Right lobe of liver (tissue), 6 donors: ENCODE results near the gene EXOC4. TPM values are rescaled to one million over a fixed set of nuclear protein-coding genes. Genes with fewer than 3 reads are reported as not detected.

Experiments used
- ATAC-seq, 4 donors: fragments of 200-7000 bp; cut with Tn5 transposase; one replicate each; pipeline ENCODE4 v1.9.1; 2020; ENCODE audit warnings: mild to moderate bottlenecking in 4 of 4, moderate library complexity in 4 of 4
- DNase-seq, 3 donors: peaks; one replicate each; pipeline ENCODE4 v3.0.0-alpha.2; 2020
- H3K27ac ChIP-seq, 3 donors: fragments of 200-600 bp; one replicate each; pipeline ENCODE4 v1.8.0; 2022
- H3K27me3 ChIP-seq, 2 donors: fragments of 200-600 bp; one replicate each; pipeline ENCODE4 v1.8.0; 2022
- H3K36me3 ChIP-seq, 4 donors: fragments of 200-600 bp; sonication (generic) in 1 of 4; one replicate each; pipeline versions ENCODE4 v1.5.1 to v1.8.0; 2017 to 2022; ENCODE audit warnings: control low read depth in 1 of 4
- H3K4me1 ChIP-seq, 4 donors: fragments of 200-600 bp; sonication (generic) in 1 of 4; one replicate each; pipeline versions ENCODE4 v1.5.1 to v1.8.0; 2017 to 2022; ENCODE audit warnings: control low read depth in 1 of 4
- H3K4me3 ChIP-seq, 3 donors: fragments of 200-600 bp; one replicate each; pipeline ENCODE4 v1.8.0; 2022
- H3K9me3 ChIP-seq, 4 donors: fragments of 200-600 bp; sonication (generic) in 1 of 4; one replicate each; pipeline versions ENCODE4 v1.5.1 to v1.8.0; 2017 to 2022; ENCODE audit warnings: control low read depth in 1 of 4
- POLR2A ChIP-seq: fragments of 450-650 bp; IDR thresholded peaks from one replicate; pipeline ENCODE4 v1.6.1; 2017; ENCODE audit warnings: antibody characterized with exemption, mild to moderate bottlenecking
- WGBS: methylation state at CpG from one replicate; pipeline ENCODE4 v1.1.6; 2018; ENCODE audit warnings: low coverage, low lambda C conversion rate; ENCODE audit not compliant: insufficient coverage; ENCODE audit errors: missing lambda C conversion rate; 5-methylcytosine and 5-hydroxymethylcytosine counted together
- intact Hi-C, 2 donors: fragments of 100-400 bp; cut with DNase I; formaldehyde crosslinking; loops; one replicate each; pipeline versions ENCODE4 v1.11.2 to v1.14.1; 2022
- total RNA-seq, 6 experiments: library from RNA; depleted of rRNA in 2 of 6; stranded (reverse); fragments of >200 nt in 2 of 6; fragmentation: NEBNext Ultra II Directional in 3 of 6; extraction: Animal tissue kit (Norgen Biotek cat#: 25700) in 3 of 6; gene quantifications; one replicate each; pipeline versions ENCODE4 v1.1.0 to v1.2.4, GENCODE V29; 2016 to 2023
- TF ChIP-seq, protein P1 (sequence below), 4 donors: fragments of 200-600 bp in 3 of 4; fragments of 450-650 bp in 1 of 4; IDR thresholded peaks; one replicate each; pipeline versions ENCODE4 v1.5.1 to v1.8.0; 2016 to 2022; ENCODE audit warnings: antibody characterized with exemption in 4 of 4, mild to moderate bottlenecking in 2 of 4
- donor health status: DM: no; HTN: yes; CAD: no.
- donor health status: DM: no; HTN: no; CAD: no.
- donor health status: DM: no; HTN: no; CAD: no.
- donor health status: DM: no; HTN: yes; CAD: no.
- donor health status: DM: no; HTN: yes; CAD: no.

The EXOC4 gene
- total RNA-seq, 6 experiments from 2014 or later = 23.7 to 33.5 (median 30.0) TPM

GRCh38 chr7:133513608-133514007 is 260.7 kb downstream of the EXOC4 start:
- intact Hi-C loops = no loop called here
- no peak overlapping the region for H3K4me3 ChIP-seq
- no peaks in the 10 kb centered on the region for H3K27me3 ChIP-seq
- no peaks in the 10 kb centered on the region for H3K4me1 ChIP-seq
- H3K27ac ChIP-seq = no peak overlapping the region
- H3K36me3 ChIP-seq = no peaks in the 10 kb centered on the region
- DNase-seq = no peak
- TF ChIP-seq, protein P1, sequence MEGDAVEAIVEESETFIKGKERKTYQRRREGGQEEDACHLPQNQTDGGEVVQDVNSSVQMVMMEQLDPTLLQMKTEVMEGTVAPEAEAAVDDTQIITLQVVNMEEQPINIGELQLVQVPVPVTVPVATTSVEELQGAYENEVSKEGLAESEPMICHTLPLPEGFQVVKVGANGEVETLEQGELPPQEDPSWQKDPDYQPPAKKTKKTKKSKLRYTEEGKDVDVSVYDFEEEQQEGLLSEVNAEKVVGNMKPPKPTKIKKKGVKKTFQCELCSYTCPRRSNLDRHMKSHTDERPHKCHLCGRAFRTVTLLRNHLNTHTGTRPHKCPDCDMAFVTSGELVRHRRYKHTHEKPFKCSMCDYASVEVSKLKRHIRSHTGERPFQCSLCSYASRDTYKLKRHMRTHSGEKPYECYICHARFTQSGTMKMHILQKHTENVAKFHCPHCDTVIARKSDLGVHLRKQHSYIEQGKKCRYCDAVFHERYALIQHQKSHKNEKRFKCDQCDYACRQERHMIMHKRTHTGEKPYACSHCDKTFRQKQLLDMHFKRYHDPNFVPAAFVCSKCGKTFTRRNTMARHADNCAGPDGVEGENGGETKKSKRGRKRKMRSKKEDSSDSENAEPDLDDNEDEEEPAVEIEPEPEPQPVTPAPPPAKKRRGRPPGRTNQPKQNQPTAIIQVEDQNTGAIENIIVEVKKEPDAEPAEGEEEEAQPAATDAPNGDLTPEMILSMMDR (IDR thresholded peaks at IDR 0.05) = no peak
- TF ChIP-seq POLR2A = no peak
- WGBS = 95% methylated on average over 2 of the region's 2 CpGs
- H3K9me3 ChIP-seq = no peaks in the 10 kb centered on the region
- no peak for ATAC-seq

DNA sequence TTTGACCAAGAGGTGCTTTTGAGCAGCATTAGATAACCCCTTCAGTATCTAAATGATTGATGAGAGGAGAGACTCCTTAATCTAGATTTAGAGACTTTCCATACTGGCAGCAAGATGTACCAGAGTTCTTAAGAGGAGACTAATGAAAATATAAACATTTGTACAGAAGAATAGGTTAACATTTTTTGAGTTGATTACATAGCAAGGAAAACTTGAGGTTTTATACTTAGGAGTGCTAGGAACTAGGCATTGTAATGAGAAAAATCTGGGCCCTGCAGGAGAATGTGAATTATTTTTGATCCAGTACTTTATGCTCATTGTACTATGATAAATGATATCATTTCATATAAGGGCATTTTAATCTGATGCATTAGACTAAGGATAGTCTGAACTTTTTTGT is 261.7 kb downstream of the EXOC4 start:
- H3K27ac ChIP-seq = no peak overlapping the region
- no peaks in the 10 kb centered on the region for H3K9me3 ChIP-seq
- H3K27me3 ChIP-seq = no peaks in the 10 kb centered on the region
- no peaks in the 10 kb centered on the region for H3K36me3 ChIP-seq
- ATAC-seq (no peak), DNase-seq (no peak)
- intact Hi-C loops = no loop called here
- H3K4me3 ChIP-seq = no peak overlapping the region
- TF ChIP-seq, protein P1 (IDR thresholded peaks at IDR 0.05) = no peak
- no peak for TF ChIP-seq POLR2A
- no peaks in the 10 kb centered on the region for H3K4me1 ChIP-seq

- Histone ChIP-seq H3K27ac (no peak overlapping the region), H3K9me3 (no peaks in the 10 kb centered on the region), H3K4me3 (no peak overlapping the region), H3K27me3 (no peaks in the 10 kb centered on the region), H3K36me3 (no peaks in the 10 kb centered on the region), H3K4me1 (no peaks in the 10 kb centered on the region)
- DNase-seq (no peak), ATAC-seq (no peak)
- WGBS = 94% methylated on average over 4 of the region's 4 CpGs
- intact Hi-C loops = no loop called here
- no peak for TF ChIP-seq POLR2A
- TF ChIP-seq, protein P1 (IDR thresholded peaks at IDR 0.05) = no peak
Measured at GRCh38 chr7:133517766-133518165, 264.9 kb downstream of the EXOC4 start.

DNA sequence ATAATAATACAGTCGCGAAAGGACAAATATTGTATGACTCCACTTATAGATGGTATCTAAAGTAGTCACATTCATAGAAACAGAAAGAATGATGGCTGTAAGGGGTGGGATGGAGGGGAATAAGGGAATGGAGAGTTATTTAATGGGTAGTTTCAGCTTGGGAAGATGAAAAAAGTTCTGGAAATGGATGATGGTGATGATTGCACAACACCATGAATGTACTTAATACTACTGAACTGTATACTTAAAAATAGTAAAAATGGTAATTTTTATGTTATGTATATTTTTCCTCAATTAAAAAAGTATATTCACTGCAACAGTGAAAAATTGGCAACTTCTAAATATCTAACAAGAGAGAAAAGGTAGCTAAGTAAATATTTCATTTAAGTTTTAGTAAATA is 265.8 kb downstream of the EXOC4 start:
- H3K36me3 ChIP-seq = no peaks in the 10 kb centered on the region
- TF ChIP-seq, protein P1 (IDR thresholded peaks at IDR 0.05) = no peak
- no peak for TF ChIP-seq POLR2A
- ATAC-seq (no peak), DNase-seq (no peak)
- H3K27ac ChIP-seq = no peak overlapping the region
- intact Hi-C loops = no loop called here
- no peaks in the 10 kb centered on the region for H3K4me1 ChIP-seq
- H3K9me3 ChIP-seq = no peaks in the 10 kb centered on the region
- no peak overlapping the region for H3K4me3 ChIP-seq
- 100% methylated on average over 2 of the region's 2 CpGs for WGBS
- H3K27me3 ChIP-seq = no peaks in the 10 kb centered on the region

GRCh38 chr7:133520248-133520647 is 267.4 kb downstream of the EXOC4 start:
- Histone ChIP-seq H3K4me3 (no peak overlapping the region), H3K36me3 (no peaks in the 10 kb centered on the region), H3K27me3 (no peaks in the 10 kb centered on the region), H3K27ac (no peak overlapping the region), H3K9me3 (no peaks in the 10 kb centered on the region), H3K4me1 (no peaks in the 10 kb centered on the region)
- no peak for ATAC-seq
- DNase-seq = no peak
- intact Hi-C loops = no loop called here
- TF ChIP-seq, protein P1 (IDR thresholded peaks at IDR 0.05) = no peak
- TF ChIP-seq POLR2A = no peak
- 63% methylated on average over 1 of the region's 1 CpG for WGBS
